Hepatocyte (in vitro differentiated cells): Measurements from ENCODE around the gene SLC6A3.

ENCODE experiments used
- EZH2phosphoT487 ChIP-seq: fragments of 200-600 bp; sonication (generic); IDR thresholded peaks from one replicate; pipeline ENCODE4 v1.6.1; 2018; ENCODE audit warnings: antibody characterized with exemption, mild to moderate bottlenecking, low read depth, moderate library complexity; ENCODE audit not compliant: unreplicated experiment, severe bottlenecking
- TF ChIP-seq, protein P1 (sequence below): fragments of 200-600 bp; sonication (generic); IDR thresholded peaks from 2 replicates; pipeline ENCODE4 v1.5.1; 2016; ENCODE audit warnings: antibody characterized with exemption, mild to moderate bottlenecking; ENCODE audit not compliant: poor library complexity

DNA sequence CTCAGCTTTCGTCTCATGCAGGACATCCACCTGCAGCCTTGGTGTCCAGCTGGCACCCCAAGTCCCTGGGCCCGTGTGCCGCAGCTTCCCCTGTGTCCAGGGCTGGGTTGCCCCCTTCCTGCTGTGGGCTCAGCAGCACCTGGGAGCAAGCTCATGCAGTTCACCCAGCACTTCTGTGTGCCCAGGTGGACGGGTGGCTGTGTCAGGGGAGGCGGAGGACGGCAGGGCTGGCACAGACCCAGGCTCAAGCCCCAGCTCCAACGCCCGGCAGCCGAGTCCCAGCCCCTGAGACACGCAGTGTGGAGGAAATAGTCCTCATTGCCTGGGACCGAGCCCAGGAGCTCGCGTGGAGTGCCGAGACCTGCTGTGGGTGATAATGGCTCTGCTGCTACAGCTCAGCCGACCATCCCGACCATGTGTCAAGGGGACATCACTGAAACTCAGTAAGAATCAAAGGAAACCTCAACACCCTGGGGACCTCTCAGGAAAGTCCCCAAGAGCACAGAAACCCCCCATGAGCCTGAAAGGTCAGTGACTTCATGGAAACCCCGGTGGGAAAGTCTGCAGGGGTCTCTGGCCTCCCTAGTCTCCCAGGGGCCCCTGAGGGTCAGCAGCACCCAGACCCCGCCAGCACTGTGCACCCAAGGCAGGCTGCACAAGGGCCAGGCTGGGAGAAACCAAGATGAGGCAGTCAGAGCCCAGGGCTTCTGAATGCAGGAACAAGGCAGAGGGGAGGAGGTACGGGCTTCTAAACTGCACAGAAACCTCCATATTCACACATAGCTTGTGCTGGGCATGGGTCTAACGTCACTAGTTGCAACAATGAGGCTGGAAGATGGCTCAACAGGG lies 39.7 kb upstream of the SLC6A3 start:
- TF ChIP-seq, protein P1, sequence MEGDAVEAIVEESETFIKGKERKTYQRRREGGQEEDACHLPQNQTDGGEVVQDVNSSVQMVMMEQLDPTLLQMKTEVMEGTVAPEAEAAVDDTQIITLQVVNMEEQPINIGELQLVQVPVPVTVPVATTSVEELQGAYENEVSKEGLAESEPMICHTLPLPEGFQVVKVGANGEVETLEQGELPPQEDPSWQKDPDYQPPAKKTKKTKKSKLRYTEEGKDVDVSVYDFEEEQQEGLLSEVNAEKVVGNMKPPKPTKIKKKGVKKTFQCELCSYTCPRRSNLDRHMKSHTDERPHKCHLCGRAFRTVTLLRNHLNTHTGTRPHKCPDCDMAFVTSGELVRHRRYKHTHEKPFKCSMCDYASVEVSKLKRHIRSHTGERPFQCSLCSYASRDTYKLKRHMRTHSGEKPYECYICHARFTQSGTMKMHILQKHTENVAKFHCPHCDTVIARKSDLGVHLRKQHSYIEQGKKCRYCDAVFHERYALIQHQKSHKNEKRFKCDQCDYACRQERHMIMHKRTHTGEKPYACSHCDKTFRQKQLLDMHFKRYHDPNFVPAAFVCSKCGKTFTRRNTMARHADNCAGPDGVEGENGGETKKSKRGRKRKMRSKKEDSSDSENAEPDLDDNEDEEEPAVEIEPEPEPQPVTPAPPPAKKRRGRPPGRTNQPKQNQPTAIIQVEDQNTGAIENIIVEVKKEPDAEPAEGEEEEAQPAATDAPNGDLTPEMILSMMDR = no peak
- no peak for TF ChIP-seq EZH2phosphoT487
